HEK293 (cell line): ENCODE measurements around the gene TTC7B.

Experiments used
- CTCF ChIA-PET: fragments of 350-600 bp; formaldehyde crosslinking; extraction: SDS; loops from one replicate; lab custom pipeline; 2021; ENCODE audit warnings: antibody characterized with exemption; lab: Yijun Ruan, JAX
- POLR2A ChIA-PET: fragments of 300-600 bp; formaldehyde crosslinking; extraction: SDS; loops from one replicate; lab custom pipeline; 2020; ENCODE audit warnings: antibody characterized with exemption, inconsistent platforms; lab: Yijun Ruan, JAX
- H3K27ac ChIP-seq: fragments of 200-500 bp; sonication (Bioruptor generic); 2 replicates; pipeline ENCODE4 v1.5.1; 2014; ENCODE audit warnings: low read depth, low read length, control low read depth, inconsistent platforms; ENCODE audit errors: extremely low read depth
- H3K36me3 ChIP-seq, 2 experiments: fragments of 200-500 bp in 1 of 2; sonication (Bioruptor generic) in 1 of 2; 1 replicate in 1 of 2; 2 replicates in 1 of 2; pipeline ENCODE4 v1.5.1; 2014 to 2017; ENCODE audit warnings: inconsistent platforms in 2 of 2, low read length in 2 of 2; ENCODE audit not compliant: control insufficient read depth in 2 of 2, insufficient read depth in 1 of 2
- H3K4me1 ChIP-seq: fragments of 200-500 bp; sonication (Bioruptor generic); 2 replicates; pipeline ENCODE4 v1.5.1; 2014; ENCODE audit warnings: mild to moderate bottlenecking, low read length, inconsistent platforms; ENCODE audit not compliant: control insufficient read depth, insufficient read depth
- H3K4me3 ChIP-seq: 2 replicates; pipeline ENCODE4 v1.5.1; 2011; ENCODE audit warnings: low read depth, mild to moderate bottlenecking, control low read depth, low read length, moderate library complexity
- H3K9me3 ChIP-seq: fragments of 200-500 bp; sonication (Bioruptor generic); 2 replicates; pipeline ENCODE4 v1.5.1; 2014; ENCODE audit warnings: low read depth, low read length, inconsistent platforms; ENCODE audit not compliant: control insufficient read depth, insufficient read depth
- FEZF1 ChIP-seq: fragments of 450-650 bp; formaldehyde crosslinking; IDR thresholded peaks from 2 replicates; pipeline ENCODE4 v1.5.1; 2016; ENCODE audit warnings: missing biosample characterization, missing genetic modification characterization
- HOXA7 ChIP-seq: sonication (generic); formaldehyde crosslinking; IDR thresholded peaks from 2 replicates; pipeline ENCODE4 v1.8.1; 2022; ENCODE audit warnings: missing genetic modification reagents, borderline replicate concordance
- PRDM1 ChIP-seq: fragments of 450-650 bp; formaldehyde crosslinking; IDR thresholded peaks from 2 replicates; pipeline ENCODE4; 2016; ENCODE audit warnings: missing biosample characterization, missing genetic modification characterization
- SP7 ChIP-seq: fragments of 450-650 bp; formaldehyde crosslinking; IDR thresholded peaks from 2 replicates; pipeline ENCODE4 v1.5.1; 2016; ENCODE audit warnings: missing biosample characterization, missing genetic modification characterization
- YY1 ChIP-seq: fragments of 450-650 bp; formaldehyde crosslinking; IDR thresholded peaks from 2 replicates; pipeline ENCODE4 v1.5.1; 2018; ENCODE audit warnings: missing biosample characterization, missing genetic modification characterization
- ZBTB1 ChIP-seq: fragments of 450-650 bp; formaldehyde crosslinking; IDR thresholded peaks from 2 replicates; pipeline ENCODE4 v1.5.1; 2016; ENCODE audit warnings: missing biosample characterization, missing genetic modification characterization
- ZBTB48 ChIP-seq: fragments of 450-650 bp; formaldehyde crosslinking; IDR thresholded peaks from 2 replicates; pipeline ENCODE4 v1.5.1; 2016; ENCODE audit warnings: missing biosample characterization, missing genetic modification characterization
- ZNF169 ChIP-seq: fragments of 450-650 bp; formaldehyde crosslinking; IDR thresholded peaks from 2 replicates; pipeline ENCODE4 v1.5.1; 2016; ENCODE audit warnings: missing biosample characterization, missing genetic modification characterization
- ZNF248 ChIP-seq: fragments of 450-650 bp; formaldehyde crosslinking; IDR thresholded peaks from 2 replicates; pipeline ENCODE4 v1.5.1; 2017; ENCODE audit warnings: missing biosample characterization, missing genetic modification characterization
- ZNF302 ChIP-seq: fragments of 450-650 bp; formaldehyde crosslinking; IDR thresholded peaks from 2 replicates; pipeline ENCODE4 v1.5.1; 2016; ENCODE audit warnings: missing biosample characterization, missing genetic modification characterization, low read depth
- ZNF366 ChIP-seq: fragments of 450-650 bp; formaldehyde crosslinking; conservative IDR thresholded peaks from 2 replicates; pipeline ENCODE4 v1.5.1; 2016; ENCODE audit warnings: missing biosample characterization, missing genetic modification characterization
- ZNF404 ChIP-seq: fragments of 450-650 bp; formaldehyde crosslinking; IDR thresholded peaks from 2 replicates; pipeline ENCODE4 v1.5.1; 2017; ENCODE audit warnings: missing biosample characterization, missing genetic modification characterization
- ZNF426 ChIP-seq: fragments of 450-650 bp; formaldehyde crosslinking; IDR thresholded peaks from 2 replicates; pipeline ENCODE4 v1.5.1; 2017; ENCODE audit warnings: missing biosample characterization, missing genetic modification characterization, mild to moderate bottlenecking, inconsistent platforms, moderate library complexity
- ZNF529 ChIP-seq: fragments of 450-650 bp; formaldehyde crosslinking; IDR thresholded peaks from 2 replicates; pipeline ENCODE4 v1.5.1; 2017; ENCODE audit warnings: missing genetic modification characterization, missing biosample characterization; ENCODE audit not compliant: insufficient replicate concordance
- ZNF623 ChIP-seq: fragments of 450-650 bp; formaldehyde crosslinking; IDR thresholded peaks from 2 replicates; pipeline ENCODE4 v1.5.1; 2016; ENCODE audit warnings: missing biosample characterization, missing genetic modification characterization
- ZNF660 ChIP-seq: fragments of 450-650 bp; IDR thresholded peaks from 2 replicates; pipeline ENCODE4 v1.5.1; 2018; ENCODE audit warnings: missing biosample characterization, mild to moderate bottlenecking, missing genetic modification characterization
- ZNF677 ChIP-seq: fragments of 450-650 bp; IDR thresholded peaks from 2 replicates; pipeline ENCODE4 v1.5.0; 2018; ENCODE audit warnings: missing biosample characterization, mild to moderate bottlenecking, missing genetic modification characterization, moderate library complexity
- ZSCAN23 ChIP-seq: fragments of 450-650 bp; formaldehyde crosslinking; IDR thresholded peaks from 2 replicates; pipeline ENCODE4 v1.5.1; 2016; ENCODE audit warnings: missing biosample characterization, missing genetic modification characterization
- TF ChIP-seq, protein P1 (sequence below): fragments of 450-650 bp; formaldehyde crosslinking; IDR thresholded peaks from 2 replicates; pipeline ENCODE4 v1.5.1; 2016; ENCODE audit warnings: missing biosample characterization, missing genetic modification characterization
- TF ChIP-seq, protein P2 (sequence below): fragments of 450-650 bp; formaldehyde crosslinking; IDR thresholded peaks from 2 replicates; pipeline ENCODE4 v1.5.1; 2016; ENCODE audit warnings: missing biosample characterization, missing genetic modification characterization
- TF ChIP-seq, protein P3 (sequence below): fragments of 450-650 bp; formaldehyde crosslinking; IDR thresholded peaks from 2 replicates; pipeline ENCODE4 v1.5.1; 2016; ENCODE audit warnings: missing biosample characterization, missing genetic modification characterization
- TF ChIP-seq, protein P4 (sequence below): fragments of 450-650 bp; formaldehyde crosslinking; IDR thresholded peaks from 2 replicates; pipeline ENCODE4 v1.5.1; 2016; ENCODE audit warnings: missing biosample characterization, missing genetic modification characterization
- TF ChIP-seq, protein P5 (sequence below): fragments of 450-650 bp; formaldehyde crosslinking; IDR thresholded peaks from 2 replicates; pipeline ENCODE4 v1.5.1; 2016; ENCODE audit warnings: missing biosample characterization, missing genetic modification characterization

TTC7B gene

DNA sequence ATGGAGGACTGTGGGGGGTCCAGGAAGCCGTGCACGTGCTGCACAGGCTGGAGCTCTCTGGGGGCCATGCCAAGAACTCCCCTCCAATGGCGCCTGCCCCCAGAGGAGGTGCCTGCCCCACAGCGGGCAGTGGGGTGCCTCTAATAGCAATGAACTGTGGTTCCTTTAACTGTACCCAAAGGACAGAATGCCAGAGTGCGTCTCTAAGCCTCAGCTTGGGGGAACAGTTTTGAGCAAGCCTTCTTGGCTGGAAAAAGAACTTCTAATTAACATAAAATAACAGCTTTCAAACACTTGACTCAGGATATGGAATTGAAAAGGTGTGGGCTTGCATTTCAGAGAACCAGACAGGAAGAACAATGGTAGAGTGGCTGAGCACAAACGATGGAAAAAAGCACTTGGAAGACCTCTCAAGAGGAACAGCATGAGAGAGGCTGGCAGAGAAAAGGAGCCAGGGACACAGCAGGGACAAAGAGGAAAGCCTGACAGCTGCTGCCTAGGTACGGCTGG, 195.6 kb downstream of the TTC7B start:
- TF ChIP-seq ZNF623 (tag by site-specific recombination) (no peak), FEZF1 (tag by site-specific recombination) (no peak), ZBTB1 (no peak), ZNF169 (tag by site-specific recombination) (no peak), ZNF677 (tag by site-specific recombination) (no peak), ZNF660 (no peak)
- TF ChIP-seq, protein P1, sequence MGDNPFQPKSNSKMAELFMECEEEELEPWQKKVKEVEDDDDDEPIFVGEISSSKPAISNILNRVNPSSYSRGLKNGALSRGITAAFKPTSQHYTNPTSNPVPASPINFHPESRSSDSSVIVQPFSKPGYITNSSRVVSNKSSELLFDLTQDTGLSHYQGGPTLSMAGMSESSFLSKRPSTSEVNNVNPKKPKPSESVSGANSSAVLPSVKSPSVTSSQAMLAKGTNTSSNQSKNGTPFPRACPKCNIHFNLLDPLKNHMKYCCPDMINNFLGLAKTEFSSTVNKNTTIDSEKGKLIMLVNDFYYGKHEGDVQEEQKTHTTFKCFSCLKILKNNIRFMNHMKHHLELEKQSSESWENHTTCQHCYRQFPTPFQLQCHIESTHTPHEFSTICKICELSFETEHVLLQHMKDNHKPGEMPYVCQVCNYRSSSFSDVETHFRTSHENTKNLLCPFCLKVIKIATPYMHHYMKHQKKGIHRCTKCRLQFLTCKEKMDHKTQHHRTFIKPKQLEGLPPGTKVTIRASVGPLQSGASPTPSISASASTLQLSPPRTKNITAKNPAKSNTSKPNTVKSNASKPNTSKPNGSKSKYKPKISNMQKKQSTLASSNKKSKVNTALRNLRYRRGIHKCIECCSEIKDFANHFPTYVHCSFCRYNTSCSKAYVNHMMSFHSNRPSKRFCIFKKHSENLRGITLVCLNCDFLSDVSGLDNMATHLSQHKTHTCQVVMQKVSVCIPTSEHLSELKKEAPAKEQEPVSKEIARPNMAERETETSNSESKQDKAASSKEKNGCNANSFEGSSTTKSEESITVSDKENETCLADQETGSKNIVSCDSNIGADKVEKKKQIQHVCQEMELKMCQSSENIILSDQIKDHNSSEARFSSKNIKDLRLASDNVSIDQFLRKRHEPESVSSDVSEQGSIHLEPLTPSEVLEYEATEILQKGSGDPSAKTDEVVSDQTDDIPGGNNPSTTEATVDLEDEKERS: no peak
- TF ChIP-seq, protein P2, sequence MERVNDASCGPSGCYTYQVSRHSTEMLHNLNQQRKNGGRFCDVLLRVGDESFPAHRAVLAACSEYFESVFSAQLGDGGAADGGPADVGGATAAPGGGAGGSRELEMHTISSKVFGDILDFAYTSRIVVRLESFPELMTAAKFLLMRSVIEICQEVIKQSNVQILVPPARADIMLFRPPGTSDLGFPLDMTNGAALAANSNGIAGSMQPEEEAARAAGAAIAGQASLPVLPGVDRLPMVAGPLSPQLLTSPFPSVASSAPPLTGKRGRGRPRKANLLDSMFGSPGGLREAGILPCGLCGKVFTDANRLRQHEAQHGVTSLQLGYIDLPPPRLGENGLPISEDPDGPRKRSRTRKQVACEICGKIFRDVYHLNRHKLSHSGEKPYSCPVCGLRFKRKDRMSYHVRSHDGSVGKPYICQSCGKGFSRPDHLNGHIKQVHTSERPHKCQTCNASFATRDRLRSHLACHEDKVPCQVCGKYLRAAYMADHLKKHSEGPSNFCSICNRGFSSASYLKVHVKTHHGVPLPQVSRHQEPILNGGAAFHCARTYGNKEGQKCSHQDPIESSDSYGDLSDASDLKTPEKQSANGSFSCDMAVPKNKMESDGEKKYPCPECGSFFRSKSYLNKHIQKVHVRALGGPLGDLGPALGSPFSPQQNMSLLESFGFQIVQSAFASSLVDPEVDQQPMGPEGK (tag by site-specific recombination): no peak
- H3K4me1 ChIP-seq: no peaks in the 10 kb centered on the region
- ChIA-PET CTCF (no interaction called here), POLR2A (no interaction called here)
- H3K4me3 ChIP-seq: no peak overlapping the region
- H3K27ac ChIP-seq: no peak overlapping the region
- H3K9me3 ChIP-seq: no peaks in the 10 kb centered on the region
- peaks cover 0 to 7% of the 10 kb centered on the region in 2 experiments; a peak in 2 of 3 replicates for H3K36me3 ChIP-seq

DNA sequence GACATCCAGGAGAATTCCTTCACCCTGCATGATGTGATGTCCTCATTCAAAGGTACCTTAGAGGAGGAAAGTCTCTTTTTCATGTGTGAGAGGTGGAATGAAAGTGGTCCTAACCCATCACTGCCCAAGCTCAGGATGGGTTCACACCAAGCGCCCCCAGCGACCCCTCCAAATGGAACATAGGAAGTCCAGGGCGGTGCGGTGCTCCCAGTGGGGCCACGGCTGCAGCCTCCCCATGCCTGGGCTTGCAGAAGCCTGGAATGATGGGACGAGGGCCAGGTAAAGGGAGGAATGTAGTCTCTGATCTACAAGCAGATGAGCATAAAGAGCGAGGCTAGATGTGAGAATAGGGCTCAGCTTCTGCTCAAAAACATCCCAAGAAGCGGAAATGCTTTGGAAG, 196.3 kb downstream of the TTC7B start:
- no peak for TF ChIP-seq ZNF248
- TF ChIP-seq ZNF426 (tag by site-specific recombination): no peak
- TF ChIP-seq ZNF169 (tag by site-specific recombination): no peak
- TF ChIP-seq PRDM1 (tag by site-specific recombination): no peak
- TF ChIP-seq ZSCAN23 (tag by site-specific recombination): no peak
- no peak for TF ChIP-seq ZNF302 (tag by site-specific recombination)
- TF ChIP-seq, protein P3, sequence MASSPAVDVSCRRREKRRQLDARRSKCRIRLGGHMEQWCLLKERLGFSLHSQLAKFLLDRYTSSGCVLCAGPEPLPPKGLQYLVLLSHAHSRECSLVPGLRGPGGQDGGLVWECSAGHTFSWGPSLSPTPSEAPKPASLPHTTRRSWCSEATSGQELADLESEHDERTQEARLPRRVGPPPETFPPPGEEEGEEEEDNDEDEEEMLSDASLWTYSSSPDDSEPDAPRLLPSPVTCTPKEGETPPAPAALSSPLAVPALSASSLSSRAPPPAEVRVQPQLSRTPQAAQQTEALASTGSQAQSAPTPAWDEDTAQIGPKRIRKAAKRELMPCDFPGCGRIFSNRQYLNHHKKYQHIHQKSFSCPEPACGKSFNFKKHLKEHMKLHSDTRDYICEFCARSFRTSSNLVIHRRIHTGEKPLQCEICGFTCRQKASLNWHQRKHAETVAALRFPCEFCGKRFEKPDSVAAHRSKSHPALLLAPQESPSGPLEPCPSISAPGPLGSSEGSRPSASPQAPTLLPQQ: no peak
- TF ChIP-seq ZBTB48 (tag by site-specific recombination): no peak
- no peak for TF ChIP-seq YY1 (tag by site-specific recombination)
- TF ChIP-seq, protein P4, sequence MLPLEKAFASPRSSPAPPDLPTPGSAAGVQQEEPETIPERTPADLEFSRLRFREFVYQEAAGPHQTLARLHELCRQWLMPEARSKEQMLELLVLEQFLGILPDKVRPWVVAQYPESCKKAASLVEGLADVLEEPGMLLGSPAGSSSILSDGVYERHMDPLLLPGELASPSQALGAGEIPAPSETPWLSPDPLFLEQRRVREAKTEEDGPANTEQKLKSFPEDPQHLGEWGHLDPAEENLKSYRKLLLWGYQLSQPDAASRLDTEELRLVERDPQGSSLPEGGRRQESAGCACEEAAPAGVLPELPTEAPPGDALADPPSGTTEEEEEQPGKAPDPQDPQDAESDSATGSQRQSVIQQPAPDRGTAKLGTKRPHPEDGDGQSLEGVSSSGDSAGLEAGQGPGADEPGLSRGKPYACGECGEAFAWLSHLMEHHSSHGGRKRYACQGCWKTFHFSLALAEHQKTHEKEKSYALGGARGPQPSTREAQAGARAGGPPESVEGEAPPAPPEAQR (tag by site-specific recombination): no peak
- TF ChIP-seq ZNF529 (tag by site-specific recombination): no peak
- TF ChIP-seq ZNF404 (tag by site-specific recombination): no peak
- TF ChIP-seq, protein P5, sequence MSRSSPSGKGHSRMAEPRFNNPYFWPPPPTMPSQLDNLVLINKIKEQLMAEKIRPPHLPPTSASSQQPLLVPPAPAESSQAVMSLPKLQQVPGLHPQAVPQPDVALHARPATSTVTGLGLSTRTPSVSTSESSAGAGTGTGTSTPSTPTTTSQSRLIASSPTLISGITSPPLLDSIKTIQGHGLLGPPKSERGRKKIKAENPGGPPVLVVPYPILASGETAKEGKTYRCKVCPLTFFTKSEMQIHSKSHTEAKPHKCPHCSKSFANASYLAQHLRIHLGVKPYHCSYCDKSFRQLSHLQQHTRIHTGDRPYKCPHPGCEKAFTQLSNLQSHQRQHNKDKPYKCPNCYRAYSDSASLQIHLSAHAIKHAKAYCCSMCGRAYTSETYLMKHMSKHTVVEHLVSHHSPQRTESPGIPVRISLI (tag by site-specific recombination): no peak
- TF ChIP-seq HOXA7: no peak
- TF ChIP-seq SP7 (tag by site-specific recombination): no peak
- no peak for TF ChIP-seq ZNF366
- TF ChIP-seq, all 188 proteins: peak for 0
- ChIA-PET CTCF (no interaction called here), POLR2A (no interaction called here)

More for the DNA sequence above, 196.3 kb downstream of the TTC7B start:
- Histone ChIP-seq H3K4me3 (no peak overlapping the region), H3K27ac (no peak overlapping the region), H3K9me3 (no peaks in the 10 kb centered on the region), H3K4me1 (no peaks in the 10 kb centered on the region), H3K36me3 (peaks cover 0 to 7% of the 10 kb centered on the region in 2 experiments; a peak in 2 of 3 replicates)
